ENCODE measurements around the gene OR56A5. TPM values are rescaled to one million over a fixed set of nuclear protein-coding genes. Genes with fewer than 3 reads are reported as not detected.

OR56A5 gene
- total and polyA plus RNA-seq, 2 donors (not counting 3 experiments of a cell fraction or from before 2014, with no cell fraction given), result not detected

DNA sequence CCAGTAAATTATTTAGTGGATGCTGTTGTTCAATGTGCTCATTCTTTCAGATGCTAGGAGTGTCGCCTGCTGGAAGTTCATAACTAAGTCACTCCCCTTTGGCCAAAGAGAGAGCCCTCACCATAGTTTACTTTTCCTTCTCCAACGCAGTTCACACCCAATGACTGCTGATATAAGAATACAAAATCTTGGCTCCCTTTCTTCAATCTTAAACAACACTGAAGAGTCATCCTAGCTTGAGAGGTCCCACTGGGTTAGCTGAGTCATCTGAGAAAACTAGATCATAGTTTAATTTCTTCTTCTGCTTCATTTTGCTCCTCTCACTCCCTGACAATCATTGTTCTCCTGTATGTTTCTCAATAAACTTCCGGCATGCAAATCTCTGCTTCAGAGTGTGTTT, 23.9 kb upstream of the OR56A5 start:
- Histone ChIP-seq H3K79me2 (ENCODE audit: control insufficient read depth, insufficient read depth, low read length) (no peaks in the 10 kb centered on the region), H3K4me2 (ENCODE audit: insufficient read depth, low read length) (no peak overlapping the region), H2AFZ (ENCODE audit: low read depth, low read length) (no peak overlapping the region), H3K4me1 (ENCODE audit: control insufficient read depth, extremely low read depth, insufficient read depth, low read length) (no peaks in the 10 kb centered on the region), H3K9me1 (replicated peaks; ENCODE audit: control insufficient read depth, extremely low read depth, insufficient read depth, low read length) (no peaks in the 10 kb centered on the region), H3K36me3 (ENCODE audit: control insufficient read depth in 2 of 2, extremely low read depth in 1 of 2, insufficient read depth in 2 of 2, low read length in 2 of 2) (no peaks in the 10 kb centered on the region), H3K4me3 (replicated peaks in 1 of 3; ENCODE audit: insufficient read depth in 1 of 3, low read depth in 1 of 3, low read length in 3 of 3) (no peak overlapping the region), H3K9me3 (replicated peaks; ENCODE audit: control insufficient read depth, insufficient read depth, low read length) (no peaks in the 10 kb centered on the region), H3K9ac (replicated peaks; ENCODE audit: extremely low read depth, insufficient read depth, low read length) (no peak overlapping the region), H3K27me3 (ENCODE audit: control insufficient read depth in 2 of 2, insufficient read depth in 2 of 2, low read length in 2 of 2) (no peaks in the 10 kb centered on the region), H4K20me1 (replicated peaks; ENCODE audit: control insufficient read depth, extremely low read depth, insufficient read depth, low read length) (no peaks in the 10 kb centered on the region), H3K27ac (ENCODE audit: insufficient read depth, low read depth, low read length) (no peak overlapping the region)
- DNase-seq (ENCODE audit: low read depth, low spot score) (no peak), FAIRE-seq (no peak)
- TF ChIP-seq MYC (IDR thresholded peaks at IDR 0.05; ENCODE audit: low read depth, low read length) (no peak), FOS (IDR thresholded peaks at IDR 0.05; ENCODE audit: borderline replicate concordance, insufficient read depth, low read length) (no peak), EZH2 (IDR thresholded peaks at IDR 0.05; ENCODE audit: borderline replicate concordance, low read depth, low read length, severe bottlenecking) (no peak), GATA2 (IDR thresholded peaks at IDR 0.05; ENCODE audit: insufficient read depth, insufficient read length, low read depth, low read length) (no peak), JUN (IDR thresholded peaks at IDR 0.05; ENCODE audit: borderline replicate concordance, insufficient read depth, insufficient read length, low read depth) (no peak), POLR2A (IDR thresholded peaks at IDR 0.05; ENCODE audit: low read depth, low read length) (no peak), POLR2AphosphoS5 (IDR thresholded peaks at IDR 0.05; ENCODE audit: insufficient read depth, low read depth, low read length) (no peak)
- TF ChIP-seq, protein P1, sequence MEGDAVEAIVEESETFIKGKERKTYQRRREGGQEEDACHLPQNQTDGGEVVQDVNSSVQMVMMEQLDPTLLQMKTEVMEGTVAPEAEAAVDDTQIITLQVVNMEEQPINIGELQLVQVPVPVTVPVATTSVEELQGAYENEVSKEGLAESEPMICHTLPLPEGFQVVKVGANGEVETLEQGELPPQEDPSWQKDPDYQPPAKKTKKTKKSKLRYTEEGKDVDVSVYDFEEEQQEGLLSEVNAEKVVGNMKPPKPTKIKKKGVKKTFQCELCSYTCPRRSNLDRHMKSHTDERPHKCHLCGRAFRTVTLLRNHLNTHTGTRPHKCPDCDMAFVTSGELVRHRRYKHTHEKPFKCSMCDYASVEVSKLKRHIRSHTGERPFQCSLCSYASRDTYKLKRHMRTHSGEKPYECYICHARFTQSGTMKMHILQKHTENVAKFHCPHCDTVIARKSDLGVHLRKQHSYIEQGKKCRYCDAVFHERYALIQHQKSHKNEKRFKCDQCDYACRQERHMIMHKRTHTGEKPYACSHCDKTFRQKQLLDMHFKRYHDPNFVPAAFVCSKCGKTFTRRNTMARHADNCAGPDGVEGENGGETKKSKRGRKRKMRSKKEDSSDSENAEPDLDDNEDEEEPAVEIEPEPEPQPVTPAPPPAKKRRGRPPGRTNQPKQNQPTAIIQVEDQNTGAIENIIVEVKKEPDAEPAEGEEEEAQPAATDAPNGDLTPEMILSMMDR (IDR thresholded peaks at IDR 0.05; ENCODE audit: extremely low read depth in 1 of 2, insufficient read depth in 1 of 2, low read depth in 1 of 2, low read length in 2 of 2), result no peak
- TF ChIP-seq, protein P2, sequence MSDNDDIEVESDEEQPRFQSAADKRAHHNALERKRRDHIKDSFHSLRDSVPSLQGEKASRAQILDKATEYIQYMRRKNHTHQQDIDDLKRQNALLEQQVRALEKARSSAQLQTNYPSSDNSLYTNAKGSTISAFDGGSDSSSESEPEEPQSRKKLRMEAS (IDR thresholded peaks at IDR 0.05; ENCODE audit: insufficient read depth, insufficient read length), result no peak
- dilution Hi-C loops (cut with MboI; ENCODE audit: extremely low pct_ligation_motif_present, low sequenced_read_pairs) (no loop called here), intact Hi-C loops (cut with micrococcal nuclease) (no loop called here)
- no TSS peak for BruUV-seq (replicated peaks)
- POLR2A ChIA-PET, result no interaction called here
- CTCF ChIA-PET, result interaction anchor here (0.7 to 2.6 kb wide), 22 partner anchors 8 to 387 kb away, joined by 3 to 90 read pairs (median 4); no protein-coding TSS in a partner anchor

All from endothelial cell of umbilical vein (primary cell).